GM18873 (cell line): ENCODE results near the gene ATP6V1G3.
"Not testable (repeated sequence)": the region's sequence is repeated elsewhere in the genome, so short reads cannot be mapped to it uniquely, and the experiment has no call there.

Experiments
- ATAC-seq: cut with Tn5 transposase; IDR thresholded peaks from one replicate; pipeline ENCODE4 v1.9.1; 2021; ENCODE audit warnings: mild to moderate bottlenecking, moderate library complexity, moderate number of reproducible peaks; ENCODE audit not compliant: unreplicated experiment, low FRiP score

The ATP6V1G3 gene

DNA sequence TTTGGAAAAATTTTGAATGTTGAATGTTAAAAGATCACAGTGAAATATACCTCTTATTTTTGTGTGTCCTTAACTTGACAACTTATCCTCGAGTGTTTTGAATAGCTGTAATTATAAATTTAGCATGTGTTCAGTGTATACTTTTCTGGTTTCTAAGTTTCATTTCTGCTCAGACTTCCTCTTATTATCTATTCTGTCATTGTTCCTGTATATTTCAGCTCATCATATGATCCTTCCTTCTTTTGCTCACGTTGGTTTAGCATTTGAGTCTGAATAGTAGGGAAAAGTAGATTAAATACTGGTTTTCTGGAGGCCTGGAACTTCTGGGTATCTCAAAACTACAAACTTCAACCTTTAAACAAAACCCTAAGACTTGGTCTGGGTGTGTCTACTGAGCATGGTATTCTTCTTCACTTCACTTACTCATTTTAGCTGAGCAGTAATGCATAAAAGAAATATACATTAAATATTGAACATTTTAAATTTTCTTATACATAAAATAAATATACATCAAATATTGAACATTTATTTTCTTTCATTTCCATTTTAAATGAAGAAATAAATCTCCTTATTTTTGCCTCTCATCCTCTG is 3.3 kb upstream of the ATP6V1G3 start:
- ATAC-seq, result peak; percentile 65

DNA sequence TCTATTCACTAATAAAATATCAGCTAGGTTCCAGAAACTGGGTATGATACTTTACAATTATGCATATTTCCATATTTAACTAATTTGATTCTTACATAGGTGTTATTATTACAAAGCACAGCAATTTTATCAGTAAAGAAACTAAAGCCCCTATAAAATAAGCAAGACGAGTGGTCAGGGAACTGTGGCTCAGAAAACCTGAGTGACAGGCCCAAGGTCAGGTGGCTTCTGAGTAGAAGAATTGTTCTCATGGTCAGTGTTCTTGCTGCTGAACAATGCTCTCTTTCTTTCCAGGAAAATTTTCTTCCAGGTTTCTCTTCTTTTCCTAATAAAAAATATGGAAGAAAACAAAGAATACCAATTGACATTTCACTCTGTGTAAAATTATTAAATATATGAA is 2.2 kb upstream of the ATP6V1G3 start:
- no peak for ATAC-seq

DNA sequence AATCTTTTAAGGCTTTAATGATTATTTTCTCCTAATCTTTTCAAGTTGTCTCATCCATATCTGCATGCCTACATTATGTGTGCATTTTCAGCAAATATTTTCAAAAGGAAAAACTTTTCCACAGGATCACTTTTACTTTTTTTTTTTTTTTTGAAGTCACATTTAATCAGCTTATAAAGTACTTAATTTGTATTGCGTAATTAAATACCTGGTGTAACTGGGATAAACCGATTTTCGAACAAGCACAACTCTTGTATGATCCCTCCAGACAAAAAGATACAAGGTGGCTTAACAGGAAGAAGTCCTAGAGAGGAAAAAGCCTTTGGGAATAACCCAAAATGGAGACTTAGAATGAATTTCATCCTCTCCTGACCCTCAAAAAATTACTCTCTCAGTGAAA is 1.3 kb upstream of the ATP6V1G3 start:
- no peak for ATAC-seq

- no peak for ATAC-seq
These were observed 1.7 kb downstream of the ATP6V1G3 start for GRCh38 chr1:198538579-198539364.

DNA sequence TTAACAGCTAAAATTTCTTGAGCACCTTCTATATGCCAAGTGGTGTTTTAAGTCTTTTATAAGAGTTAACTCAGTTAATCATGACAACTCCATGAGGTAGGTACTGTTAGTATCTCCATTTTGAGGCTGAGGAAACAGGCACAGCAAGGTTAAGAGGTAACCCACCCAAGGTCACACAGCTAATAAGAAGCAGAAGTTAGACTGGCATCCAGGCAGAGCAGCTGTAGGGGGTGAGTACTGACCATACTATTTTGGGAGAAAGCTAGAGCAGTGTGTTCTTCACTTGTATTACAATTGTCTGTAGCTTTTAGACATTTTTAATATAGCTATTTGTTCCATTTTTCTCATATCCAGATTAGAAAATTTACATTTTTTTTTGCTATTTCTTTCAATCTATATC is 4.8 kb downstream of the ATP6V1G3 start:
- no peak for ATAC-seq

DNA sequence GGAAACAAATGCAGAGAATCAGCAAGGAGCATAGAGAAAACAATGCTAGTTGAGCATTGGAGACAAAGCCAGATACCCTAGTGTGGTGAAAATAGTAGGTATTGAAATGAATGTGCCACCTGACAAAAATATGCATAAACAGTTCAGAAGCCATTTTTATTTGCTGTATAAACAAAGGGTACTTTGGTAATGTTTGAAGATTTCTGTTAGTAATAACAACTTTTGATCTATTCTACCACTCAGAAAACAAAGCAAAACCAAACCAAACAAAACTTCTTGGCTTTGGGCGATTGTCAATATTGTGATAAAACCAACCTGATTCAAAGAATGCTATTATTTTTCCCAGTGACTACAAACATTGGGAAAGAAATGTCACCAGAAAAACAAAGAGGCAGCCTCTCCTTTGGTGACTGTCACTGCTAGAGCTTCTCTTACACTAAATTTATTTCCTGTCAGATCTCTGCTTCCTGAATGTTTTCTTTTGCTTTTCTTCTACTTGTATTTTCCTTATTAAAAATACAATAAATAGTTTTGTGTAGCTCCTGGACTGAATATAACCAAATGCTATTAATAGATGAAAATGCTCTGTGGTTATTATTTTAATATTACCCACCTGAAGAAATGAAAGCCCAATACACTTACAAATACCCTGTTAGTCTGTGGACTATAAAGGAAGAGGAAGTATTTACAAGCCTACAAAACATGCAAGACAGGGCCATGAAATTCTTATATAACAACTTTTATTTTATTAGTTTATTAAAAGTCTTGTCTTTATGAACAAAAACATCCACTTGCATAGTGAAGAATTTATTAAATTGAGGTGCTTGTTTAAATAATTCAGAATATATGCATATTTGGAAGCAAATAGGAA is 5.7 kb downstream of the ATP6V1G3 start:
- ATAC-seq, result no peak

DNA sequence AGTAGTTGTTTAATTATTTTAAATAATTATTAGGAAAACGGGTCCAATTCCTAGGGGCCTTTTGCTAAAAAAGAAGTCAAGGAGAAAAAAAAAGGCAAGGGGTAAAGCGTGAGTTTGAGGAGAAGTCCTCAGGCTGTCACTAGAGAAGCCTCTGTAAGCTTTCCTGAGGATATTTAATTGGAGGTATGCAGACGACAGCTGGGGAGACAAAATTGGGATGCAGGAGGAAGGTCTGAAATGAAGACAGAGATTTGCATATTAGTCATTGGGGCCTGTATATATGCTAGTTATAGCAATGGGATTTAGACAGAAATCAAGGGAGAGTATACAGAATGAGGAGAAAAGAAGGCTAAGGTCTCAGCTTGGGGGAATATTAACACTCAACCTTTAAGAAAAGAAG is 8.6 kb downstream of the ATP6V1G3 start:
- no peak for ATAC-seq

- ATAC-seq, result no peak
These were observed 9.5 kb downstream of the ATP6V1G3 start for GRCh38 chr1:198530953-198531352.

- no peak for ATAC-seq
These were observed 11.1 kb downstream of the ATP6V1G3 start for GRCh38 chr1:198529414-198529813.

DNA sequence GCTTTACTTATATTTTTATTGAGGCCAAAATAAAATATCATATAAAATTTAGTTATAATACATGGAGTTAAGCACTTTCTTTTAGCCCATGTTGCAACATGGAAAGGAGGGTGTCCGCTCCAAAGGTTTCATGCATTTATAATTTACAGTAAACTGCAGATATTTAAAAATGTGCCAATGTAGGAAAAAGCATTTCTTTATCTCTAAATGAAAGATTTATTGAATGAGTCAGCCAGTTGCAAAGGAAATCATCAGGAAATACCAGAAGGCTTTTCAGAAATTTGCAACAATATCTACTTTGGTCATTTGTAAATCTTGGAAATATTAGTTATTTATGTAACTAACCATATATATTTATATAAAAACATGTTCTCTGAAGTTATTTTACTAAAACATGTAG is 12.1 kb downstream of the ATP6V1G3 start:
- no peak for ATAC-seq

DNA sequence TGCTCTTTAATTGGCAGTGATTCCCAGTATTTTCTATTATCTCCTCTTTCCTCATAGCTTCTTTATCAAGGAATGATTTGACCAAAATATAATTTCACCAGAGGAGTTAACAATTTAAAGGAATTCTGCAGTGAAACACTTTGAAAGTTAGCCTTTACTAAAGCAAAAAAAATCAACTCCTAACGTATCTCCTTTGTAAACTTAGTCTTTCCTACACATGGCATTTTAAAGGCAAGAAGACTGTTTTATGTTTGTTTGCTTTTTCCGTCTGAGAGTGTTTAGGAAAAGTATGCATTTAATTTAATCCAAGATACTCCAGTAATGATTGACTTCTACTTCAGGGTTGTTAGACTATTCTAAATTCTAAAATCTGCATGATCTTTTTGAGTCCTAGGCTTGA is 15.9 kb downstream of the ATP6V1G3 start:
- no peak for ATAC-seq

DNA sequence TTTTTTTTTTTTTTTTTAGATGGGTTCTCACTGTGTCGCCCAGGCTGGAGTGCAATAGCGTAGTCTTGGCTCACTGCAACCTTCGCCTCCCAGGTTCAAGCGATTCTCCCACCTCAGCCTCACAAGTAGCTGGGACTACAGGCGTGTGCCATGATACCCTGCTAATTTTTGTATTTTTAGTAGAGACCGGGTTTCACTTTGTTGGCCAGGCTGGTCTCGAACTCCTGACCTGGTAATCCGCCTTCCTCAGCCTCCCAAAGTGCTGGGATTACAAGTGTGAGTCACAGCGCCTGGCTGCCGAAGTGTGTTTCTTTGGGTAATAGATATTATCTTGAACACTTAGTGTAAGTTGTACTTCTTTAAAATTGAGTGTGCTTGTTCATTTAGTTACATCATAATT is 16.4 kb downstream of the ATP6V1G3 start:
- ATAC-seq, result not testable (repeated sequence)

DNA sequence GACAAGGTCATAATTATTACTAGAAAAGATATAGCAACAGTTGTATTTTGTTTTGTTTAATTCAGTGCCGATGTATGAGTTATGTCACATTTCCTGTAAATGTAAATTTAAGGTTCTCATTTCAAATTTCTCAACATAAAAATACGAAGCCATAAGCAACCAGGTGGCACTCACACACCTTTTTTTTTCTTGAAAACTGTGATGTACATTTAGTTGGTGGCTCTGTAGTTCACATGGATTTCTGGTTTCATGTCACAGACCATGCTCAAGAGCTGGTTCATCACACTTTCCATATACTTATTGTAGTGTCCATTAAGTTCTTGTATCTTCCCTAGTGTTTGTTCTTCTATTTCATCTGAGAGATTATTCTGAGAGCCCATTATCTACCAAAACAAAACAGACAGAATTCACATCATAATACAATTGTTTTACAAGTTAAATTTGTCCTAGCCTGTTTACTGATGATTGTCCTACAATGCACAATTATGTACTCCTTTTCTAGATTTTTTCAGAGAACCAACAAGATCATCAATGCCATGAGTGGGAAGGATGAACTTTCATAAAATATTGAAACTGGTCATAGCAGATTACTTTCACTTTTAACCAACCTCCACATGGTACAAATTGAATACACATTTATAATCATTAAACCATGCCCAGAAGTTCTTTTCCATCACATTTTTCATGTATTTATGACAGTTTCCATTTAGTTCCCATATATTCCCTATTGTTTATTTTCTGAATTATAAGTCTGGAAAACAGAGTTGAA is 17.1 kb downstream of the ATP6V1G3 start:
- no peak for ATAC-seq

DNA sequence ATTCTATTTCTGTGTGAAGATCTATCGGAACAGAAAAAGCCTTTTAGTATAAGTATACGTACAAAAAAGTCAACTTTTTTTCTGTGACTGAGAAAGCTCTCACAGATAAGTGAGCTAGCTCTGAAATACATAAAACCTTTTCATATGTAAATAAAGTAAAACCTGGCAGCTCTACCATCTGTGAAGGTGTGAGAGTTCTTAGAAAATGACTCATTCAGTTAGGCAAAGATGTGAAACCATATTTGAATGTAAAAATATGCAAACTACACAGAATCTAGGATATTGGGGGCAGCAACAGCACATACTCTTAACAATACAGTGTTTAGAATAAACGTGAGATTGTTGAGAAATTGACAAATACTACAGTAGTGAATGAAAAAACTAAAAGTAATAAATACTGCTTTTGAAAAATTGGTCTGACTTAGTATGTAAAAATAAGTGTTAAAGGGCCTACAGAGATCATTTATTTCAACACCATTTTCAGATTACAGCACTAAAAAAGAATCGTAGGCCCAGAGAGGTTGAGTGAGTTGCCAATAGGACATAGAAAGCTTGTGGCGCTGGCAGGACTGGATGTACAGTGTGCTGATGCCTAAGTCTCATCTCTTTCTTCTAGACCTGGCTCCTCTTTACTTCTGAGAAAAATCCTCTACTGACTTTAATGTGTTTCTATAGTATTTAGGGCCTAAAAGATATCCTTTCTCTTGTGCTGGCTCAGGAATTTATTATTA is 19.8 kb downstream of the ATP6V1G3 start:
- ATAC-seq, result peak; percentile 88

DNA sequence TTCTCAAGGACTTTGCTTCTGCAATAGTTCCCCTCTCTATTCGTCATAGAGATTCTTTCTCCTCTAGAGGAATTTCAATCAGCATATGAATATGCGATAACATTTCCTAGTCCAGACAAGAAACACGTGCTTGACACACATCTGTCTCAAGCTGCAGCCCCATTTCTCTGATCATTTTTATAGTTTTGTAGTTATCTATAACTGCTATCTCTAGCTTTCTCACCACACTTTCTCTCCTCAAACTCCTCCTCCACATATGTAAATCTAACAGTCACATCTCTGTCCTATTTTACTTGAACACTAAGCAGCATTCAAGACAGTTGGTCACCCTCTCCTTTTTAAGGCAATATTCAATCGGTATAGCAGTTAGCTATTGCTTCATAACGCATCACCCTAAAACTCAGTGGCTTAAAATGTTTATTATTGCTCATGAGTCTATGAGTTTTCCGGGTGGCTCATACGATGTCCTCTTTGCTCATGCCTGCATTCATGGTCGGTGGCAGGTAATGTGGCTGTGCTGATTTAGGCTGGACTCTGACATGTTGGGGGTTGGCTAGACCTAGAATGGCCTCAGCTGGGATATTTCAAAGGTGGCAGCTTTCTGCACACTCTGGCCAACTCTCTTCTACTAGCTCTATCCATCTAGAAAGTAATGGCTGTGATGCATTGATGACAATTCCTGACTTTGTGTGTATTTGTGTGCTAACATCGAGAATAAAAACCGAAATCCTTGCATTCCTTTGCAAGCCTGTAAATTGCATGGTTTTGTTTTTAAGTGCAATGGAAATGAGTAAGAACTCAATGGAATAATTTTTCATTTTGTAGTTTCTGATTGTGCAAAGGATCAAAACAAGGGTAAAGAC is 20.6 kb downstream of the ATP6V1G3 start:
- ATAC-seq, result no peak

DNA sequence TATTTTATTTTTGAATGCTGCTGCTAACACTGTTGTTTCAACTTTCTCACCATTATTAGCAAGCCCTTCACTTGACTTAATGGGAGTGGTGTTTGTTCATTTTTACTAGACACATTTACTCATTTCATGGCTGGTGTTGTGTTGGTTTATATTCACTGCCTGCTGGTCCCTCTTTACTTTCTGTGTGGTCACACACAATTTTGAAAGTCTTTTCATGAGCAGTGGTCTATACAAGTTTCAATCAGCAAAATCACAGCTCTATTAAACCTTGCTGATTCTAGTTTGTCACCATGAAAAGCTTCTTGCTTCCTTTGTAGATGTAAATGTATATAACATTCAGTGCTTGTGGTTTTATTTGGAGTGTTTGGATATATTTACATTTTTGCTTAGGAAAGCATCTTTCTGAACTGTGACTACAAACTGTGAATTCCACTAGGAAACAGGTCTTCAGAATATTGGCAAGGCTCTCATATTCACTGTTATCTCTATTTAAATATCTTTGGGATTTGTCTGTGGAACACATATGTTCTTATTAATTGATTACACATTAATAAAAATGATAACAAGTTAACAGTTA is 22.8 kb downstream of the ATP6V1G3 start:
- ATAC-seq, result no peak

DNA sequence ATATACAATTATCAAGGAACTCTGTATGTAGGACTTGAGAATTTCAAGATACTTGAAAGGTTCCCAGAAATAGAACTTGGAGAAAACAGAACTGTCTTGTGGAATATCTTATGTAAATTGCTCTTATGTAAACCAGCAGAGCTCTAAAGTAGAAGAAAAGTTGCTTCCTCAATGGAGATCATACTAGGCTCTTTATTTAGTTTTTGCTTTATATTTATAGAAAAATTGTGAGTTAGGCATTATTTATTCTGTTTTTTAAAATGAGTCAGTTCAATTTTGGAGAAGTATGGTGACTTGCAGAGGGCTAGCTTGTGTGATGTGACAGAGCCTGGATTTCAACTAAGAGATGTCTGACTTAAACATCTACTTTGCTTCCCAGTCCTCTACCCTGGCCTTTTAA is 40.4 kb downstream of the ATP6V1G3 start:
- no peak for ATAC-seq

GRCh38 chr1:198499588-198499987 is 40.9 kb downstream of the ATP6V1G3 start:
- no peak for ATAC-seq

DNA sequence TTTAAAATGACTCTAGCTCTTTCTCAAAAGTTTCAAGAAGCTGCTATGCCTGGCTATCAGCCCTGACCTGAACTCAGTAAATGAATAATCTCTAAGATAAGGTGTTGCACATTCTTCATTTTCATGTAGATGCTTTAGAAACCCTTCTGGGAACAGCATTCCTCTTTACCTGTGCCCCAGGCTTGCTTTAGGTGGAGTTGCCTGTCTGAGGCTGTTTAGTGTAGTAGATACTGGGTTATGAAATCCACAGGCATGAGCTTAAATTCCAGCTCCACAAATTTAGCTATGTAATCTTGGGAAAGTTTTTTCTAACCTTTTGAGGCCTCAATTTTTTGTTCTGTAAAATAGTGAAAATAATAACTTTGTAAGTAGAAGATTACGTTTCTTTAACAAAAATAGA is 41.6 kb downstream of the ATP6V1G3 start:
- ATAC-seq, result no peak
